ENCODE results near the gene SLC10A2.

Gene SLC10A2

DNA sequence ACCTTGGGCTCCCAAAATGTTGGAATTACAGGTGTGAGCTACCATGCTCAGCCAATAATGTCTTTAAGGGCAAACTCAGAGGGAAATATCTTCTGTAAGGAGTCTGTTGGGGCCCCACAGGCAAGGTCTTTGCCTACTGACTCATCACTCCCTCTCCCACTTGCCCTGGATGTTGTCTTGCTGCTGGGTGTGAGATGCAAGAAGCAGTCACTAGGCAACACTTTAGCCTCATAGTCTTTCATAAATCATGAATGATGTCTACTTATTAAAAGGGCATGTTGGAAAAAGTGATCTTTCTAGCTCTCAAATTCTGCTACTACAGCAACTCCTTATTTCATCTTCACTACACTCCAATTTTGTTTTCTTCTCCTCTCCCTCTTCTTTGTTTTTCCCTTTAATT, 34.6 kb upstream of the SLC10A2 start:
- no peaks in the 10 kb centered on the region for H3K27me3 ChIP-seq (ENCODE audit: insufficient read depth, low read length, poor library complexity, severe bottlenecking)
- no peaks in the 10 kb centered on the region for H4K20me1 ChIP-seq (ENCODE audit: insufficient read depth, low read length, poor library complexity, severe bottlenecking)
- no peak overlapping the region for H3K9ac ChIP-seq (ENCODE audit: low read depth, low read length, poor library complexity, severe bottlenecking)
- no peaks in the 10 kb centered on the region for H3K9me2 ChIP-seq (replicated peaks; ENCODE audit: low read depth, low read length)
- no peaks in the 10 kb centered on the region for H3F3A ChIP-seq (ENCODE audit: low read depth)
- H3K4me2 ChIP-seq (ENCODE audit: low read depth, low read length, poor library complexity, severe bottlenecking), result no peak overlapping the region
- TF ChIP-seq, protein P1, sequence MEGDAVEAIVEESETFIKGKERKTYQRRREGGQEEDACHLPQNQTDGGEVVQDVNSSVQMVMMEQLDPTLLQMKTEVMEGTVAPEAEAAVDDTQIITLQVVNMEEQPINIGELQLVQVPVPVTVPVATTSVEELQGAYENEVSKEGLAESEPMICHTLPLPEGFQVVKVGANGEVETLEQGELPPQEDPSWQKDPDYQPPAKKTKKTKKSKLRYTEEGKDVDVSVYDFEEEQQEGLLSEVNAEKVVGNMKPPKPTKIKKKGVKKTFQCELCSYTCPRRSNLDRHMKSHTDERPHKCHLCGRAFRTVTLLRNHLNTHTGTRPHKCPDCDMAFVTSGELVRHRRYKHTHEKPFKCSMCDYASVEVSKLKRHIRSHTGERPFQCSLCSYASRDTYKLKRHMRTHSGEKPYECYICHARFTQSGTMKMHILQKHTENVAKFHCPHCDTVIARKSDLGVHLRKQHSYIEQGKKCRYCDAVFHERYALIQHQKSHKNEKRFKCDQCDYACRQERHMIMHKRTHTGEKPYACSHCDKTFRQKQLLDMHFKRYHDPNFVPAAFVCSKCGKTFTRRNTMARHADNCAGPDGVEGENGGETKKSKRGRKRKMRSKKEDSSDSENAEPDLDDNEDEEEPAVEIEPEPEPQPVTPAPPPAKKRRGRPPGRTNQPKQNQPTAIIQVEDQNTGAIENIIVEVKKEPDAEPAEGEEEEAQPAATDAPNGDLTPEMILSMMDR (conservative IDR thresholded peaks at IDR 0.05; ENCODE audit: low read length), result no peak
- no peak for TF ChIP-seq EZH2phosphoT487 (IDR thresholded peaks at IDR 0.05; ENCODE audit: borderline replicate concordance)
- H3K36me3 ChIP-seq (ENCODE audit: insufficient read depth, low read length), result no peaks in the 10 kb centered on the region
- H3K9me3 ChIP-seq (ENCODE audit: insufficient read depth, low read depth, low read length), result no peaks in the 10 kb centered on the region
- no peak overlapping the region for H2AFZ ChIP-seq (ENCODE audit: low read length)
- no peak overlapping the region for H3K4me3 ChIP-seq (ENCODE audit: low read length, poor library complexity, severe bottlenecking)
- no peaks in the 10 kb centered on the region for H3K79me2 ChIP-seq (ENCODE audit: insufficient read depth, low read length)
- H3K4me1 ChIP-seq (ENCODE audit: insufficient read depth, low read length, poor library complexity, severe bottlenecking), result no peaks in the 10 kb centered on the region

- no peak overlapping the region for H3K9ac ChIP-seq (ENCODE audit: low read depth, low read length, poor library complexity, severe bottlenecking)
- H3F3A ChIP-seq (ENCODE audit: low read depth), result no peaks in the 10 kb centered on the region
- H2AFZ ChIP-seq (ENCODE audit: low read length), result no peak overlapping the region
- no peak overlapping the region for H3K4me3 ChIP-seq (ENCODE audit: low read length, poor library complexity, severe bottlenecking)
- H3K9me3 ChIP-seq (ENCODE audit: insufficient read depth, low read depth, low read length), result peaks cover 3% of the 10 kb centered on the region; the same call in 1 of the 2 replicates
- no peaks in the 10 kb centered on the region for H3K9me2 ChIP-seq (replicated peaks; ENCODE audit: low read depth, low read length)
- H3K4me2 ChIP-seq (ENCODE audit: low read depth, low read length, poor library complexity, severe bottlenecking), result no peak overlapping the region
- no peaks in the 10 kb centered on the region for H4K20me1 ChIP-seq (ENCODE audit: insufficient read depth, low read length, poor library complexity, severe bottlenecking)
- no peak for TF ChIP-seq EZH2phosphoT487 (IDR thresholded peaks at IDR 0.05; ENCODE audit: borderline replicate concordance)
- TF ChIP-seq, protein P1 (conservative IDR thresholded peaks at IDR 0.05; ENCODE audit: low read length), result no peak
- H3K79me2 ChIP-seq (ENCODE audit: insufficient read depth, low read length), result no peaks in the 10 kb centered on the region
- H3K4me1 ChIP-seq (ENCODE audit: insufficient read depth, low read length, poor library complexity, severe bottlenecking), result no peaks in the 10 kb centered on the region
- H3K27me3 ChIP-seq (ENCODE audit: insufficient read depth, low read length, poor library complexity, severe bottlenecking), result no peaks in the 10 kb centered on the region
- no peaks in the 10 kb centered on the region for H3K36me3 ChIP-seq (ENCODE audit: insufficient read depth, low read length)
Measured at GRCh38 chr13:103099722-103100293, 33.6 kb upstream of the SLC10A2 start.

DNA sequence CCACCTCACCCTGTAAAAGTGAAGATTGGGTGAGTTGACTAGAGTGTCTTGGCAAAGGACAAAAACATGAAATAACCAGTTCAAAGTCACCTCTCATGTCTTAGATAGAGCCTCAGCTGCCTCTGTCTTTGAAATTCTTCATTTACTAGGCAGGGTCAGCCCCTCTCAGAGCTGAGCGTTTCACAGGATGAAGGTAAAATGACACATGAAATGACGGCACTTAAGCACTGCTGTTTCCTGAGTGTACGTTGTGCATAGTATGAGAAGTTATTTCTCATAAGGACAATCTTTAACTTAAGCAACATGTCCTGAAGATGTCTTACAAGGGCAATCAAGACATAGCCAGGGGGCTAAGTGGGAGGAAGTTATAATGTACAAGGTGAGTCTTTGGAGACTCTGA, 32.3 kb upstream of the SLC10A2 start:
- no peaks in the 10 kb centered on the region for H3K27me3 ChIP-seq (ENCODE audit: insufficient read depth, low read length, poor library complexity, severe bottlenecking)
- H3K4me2 ChIP-seq (ENCODE audit: low read depth, low read length, poor library complexity, severe bottlenecking), result no peak overlapping the region
- H3K36me3 ChIP-seq (ENCODE audit: insufficient read depth, low read length), result no peaks in the 10 kb centered on the region
- H3F3A ChIP-seq (ENCODE audit: low read depth), result no peaks in the 10 kb centered on the region
- no peaks in the 10 kb centered on the region for H3K4me1 ChIP-seq (ENCODE audit: insufficient read depth, low read length, poor library complexity, severe bottlenecking)
- no peaks in the 10 kb centered on the region for H4K20me1 ChIP-seq (ENCODE audit: insufficient read depth, low read length, poor library complexity, severe bottlenecking)
- H3K9ac ChIP-seq (ENCODE audit: low read depth, low read length, poor library complexity, severe bottlenecking), result no peak overlapping the region
- peaks cover 3% of the 10 kb centered on the region; the same call in 1 of the 2 replicates for H3K9me3 ChIP-seq (ENCODE audit: insufficient read depth, low read depth, low read length)
- H3K9me2 ChIP-seq (replicated peaks; ENCODE audit: low read depth, low read length), result no peaks in the 10 kb centered on the region
- H2AFZ ChIP-seq (ENCODE audit: low read length), result no peak overlapping the region
- H3K79me2 ChIP-seq (ENCODE audit: insufficient read depth, low read length), result no peaks in the 10 kb centered on the region
- H3K4me3 ChIP-seq (ENCODE audit: low read length, poor library complexity, severe bottlenecking), result no peak overlapping the region
- TF ChIP-seq EZH2phosphoT487 (IDR thresholded peaks at IDR 0.05; ENCODE audit: borderline replicate concordance), result no peak
- TF ChIP-seq, protein P1 (conservative IDR thresholded peaks at IDR 0.05; ENCODE audit: low read length), result no peak
